Right ventricle myocardium inferior (tissue), 1 donor: ENCODE measurements around the gene BEND3. TPM values are rescaled to one million over a fixed set of nuclear protein-coding genes. Genes with fewer than 3 reads are reported as not detected.
A peak's percentile ranks its signal among the peaks of the same experiment; 100 is the strongest.
"Not testable (repeated sequence)": the region's sequence is repeated elsewhere in the genome, so short reads cannot be mapped to it uniquely, and the experiment has no call there.

Experiments used
- ATAC-seq: fragments of 200-7000 bp; cut with Tn5 transposase; one replicate; pipeline ENCODE4 v1.9.1; 2020; ENCODE audit warnings: mild to moderate bottlenecking, moderate library complexity
- DNase-seq: peaks from one replicate; pipeline ENCODE4 v3.0.0; 2021; ENCODE audit errors: missing footprints
- intact Hi-C: fragments of 100-400 bp; cut with DNase I; formaldehyde crosslinking; loops from one replicate; pipeline ENCODE4 v1.11.0; 2022
- total RNA-seq: library from RNA; stranded (reverse); fragmentation: NEBNext Ultra II Directional; extraction: Animal tissue kit (Norgen Biotek cat#: 25700); gene quantifications from one replicate; pipeline ENCODE4 v1.2.1, GENCODE V29; 2021
- donor health status: DM: no; HTN: yes; CAD: no; lungs with severe emphysema.

Gene BEND3
- total RNA-seq, 1 donor from 2014 or later: 1.6 TPM

DNA sequence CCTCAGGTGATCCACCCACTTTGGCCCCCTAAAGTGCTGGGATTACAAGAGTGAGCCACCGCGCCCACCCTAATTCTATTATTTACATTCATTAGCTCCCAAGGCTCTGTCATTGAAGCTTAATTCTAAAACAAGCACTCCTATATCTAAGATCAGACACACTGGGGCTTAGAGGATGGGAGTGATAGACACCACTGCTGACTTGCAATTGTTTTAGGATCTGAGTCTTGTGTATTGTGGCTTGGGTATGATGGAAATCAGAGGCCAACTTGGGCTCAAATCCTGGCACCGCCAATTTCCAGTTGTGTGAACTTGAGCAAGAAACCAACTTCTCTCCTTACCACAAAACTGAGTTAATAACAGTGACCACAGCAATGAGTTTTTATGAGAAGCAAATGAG, 52.6 kb downstream of the BEND3 start:
- intact Hi-C loops: no loop called here
- ATAC-seq (no peak), DNase-seq (no peak)

DNA sequence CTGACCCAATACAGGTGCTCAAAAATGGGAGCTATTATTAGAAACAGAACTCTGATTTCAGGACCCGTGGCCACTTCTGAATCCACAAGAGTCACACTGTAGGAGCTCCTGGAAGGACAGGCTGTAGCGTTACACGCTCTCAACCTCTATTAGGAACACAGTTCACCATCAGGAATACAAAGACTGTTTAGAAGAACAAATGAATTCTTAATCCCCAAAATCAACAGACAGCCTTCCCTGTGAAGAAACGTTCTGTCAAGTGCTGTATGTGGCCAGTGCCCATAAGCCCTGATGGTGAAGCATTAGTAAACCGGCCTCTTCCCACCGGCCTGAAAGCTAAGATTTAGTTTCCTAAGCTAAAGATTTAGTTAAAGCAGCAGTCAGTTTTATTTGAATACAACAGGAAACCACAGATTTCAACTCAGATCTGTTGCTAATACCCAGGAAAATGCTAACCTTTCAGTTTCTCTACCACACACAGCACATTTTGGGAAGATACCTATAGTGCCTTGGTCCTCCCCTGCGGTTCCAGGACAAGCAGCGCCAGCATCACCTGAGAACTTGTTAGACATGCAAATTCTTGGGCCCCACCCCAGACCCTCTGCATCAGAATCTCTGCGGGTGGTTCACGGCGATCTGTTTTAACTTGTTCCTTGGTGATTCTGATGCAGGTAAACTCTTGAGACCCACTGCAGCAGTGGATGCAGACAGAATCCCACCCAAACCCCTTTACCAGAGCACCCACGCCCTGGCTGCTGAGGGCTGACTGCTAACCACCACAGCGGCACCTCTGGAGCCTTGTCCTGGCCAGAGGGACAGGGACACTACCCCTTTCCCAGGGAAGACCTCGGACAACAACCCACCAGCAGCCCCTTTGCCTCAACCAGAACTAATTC, 53.9 kb downstream of the BEND3 start:
- intact Hi-C loops: no loop called here
- no peak for DNase-seq
- no peak for ATAC-seq

DNA sequence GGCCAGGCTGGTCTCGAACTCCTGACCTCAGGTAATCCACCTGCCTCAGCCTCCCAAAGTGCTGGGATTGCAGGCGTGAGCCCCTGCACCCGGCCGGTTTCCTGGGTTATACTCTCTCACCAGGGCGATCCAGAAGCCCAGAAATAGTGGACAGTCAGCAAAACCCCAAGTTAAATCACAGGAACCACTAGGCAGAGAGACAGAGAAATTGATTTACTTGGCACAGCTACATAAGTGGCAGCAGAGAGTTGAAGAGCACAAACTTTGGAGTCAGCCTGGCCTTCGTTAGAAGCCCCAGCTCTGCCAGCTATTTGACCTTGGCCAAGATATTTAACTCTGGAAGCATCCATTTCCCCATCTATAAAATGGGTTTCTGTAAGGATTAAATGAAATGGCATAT, 54.6 kb downstream of the BEND3 start:
- no peak for DNase-seq
- ATAC-seq: no peak
- intact Hi-C loops: no loop called here

DNA sequence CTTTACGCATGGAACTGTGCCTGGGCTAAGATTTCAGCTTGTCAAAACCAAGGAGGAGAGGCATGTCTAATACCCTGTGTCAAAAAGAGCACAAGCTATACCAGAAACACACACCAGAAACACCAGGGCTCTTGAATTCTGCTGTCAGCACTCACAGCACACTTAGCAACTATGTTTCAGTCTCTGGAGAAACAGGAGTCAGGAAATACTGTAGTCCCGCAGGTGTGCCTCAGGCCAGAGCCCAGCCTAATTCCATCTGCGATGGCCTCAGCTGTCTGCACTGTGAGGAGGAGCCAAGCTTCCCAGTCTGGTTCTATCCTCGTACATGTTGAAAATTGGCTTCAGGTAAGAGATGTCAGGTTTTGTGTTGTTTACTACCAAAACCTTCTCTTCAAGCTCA, 55.7 kb downstream of the BEND3 start:
- intact Hi-C loops: no loop called here
- ATAC-seq (peak; percentile 23), DNase-seq (no peak)

DNA sequence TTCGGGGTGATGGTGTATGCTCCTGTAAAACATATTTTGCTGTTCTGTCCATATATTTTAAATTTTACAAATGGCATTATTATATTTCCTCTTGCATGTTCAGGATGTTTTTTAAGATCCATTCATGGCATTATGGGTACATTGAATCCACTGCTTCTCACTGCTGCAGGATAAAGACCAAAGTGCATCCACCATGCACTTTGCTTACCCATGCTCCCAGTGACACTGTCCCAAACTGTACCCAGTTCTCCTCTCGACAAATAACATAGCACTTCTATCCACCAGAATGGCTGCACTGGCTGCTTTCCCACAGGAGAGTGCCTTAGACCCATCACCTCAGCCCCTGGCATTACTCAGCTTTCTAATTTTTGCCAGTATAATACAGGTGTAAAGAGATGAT, 57.6 kb downstream of the BEND3 start:
- ATAC-seq: no peak
- no peak for DNase-seq
- intact Hi-C loops: no loop called here

DNA sequence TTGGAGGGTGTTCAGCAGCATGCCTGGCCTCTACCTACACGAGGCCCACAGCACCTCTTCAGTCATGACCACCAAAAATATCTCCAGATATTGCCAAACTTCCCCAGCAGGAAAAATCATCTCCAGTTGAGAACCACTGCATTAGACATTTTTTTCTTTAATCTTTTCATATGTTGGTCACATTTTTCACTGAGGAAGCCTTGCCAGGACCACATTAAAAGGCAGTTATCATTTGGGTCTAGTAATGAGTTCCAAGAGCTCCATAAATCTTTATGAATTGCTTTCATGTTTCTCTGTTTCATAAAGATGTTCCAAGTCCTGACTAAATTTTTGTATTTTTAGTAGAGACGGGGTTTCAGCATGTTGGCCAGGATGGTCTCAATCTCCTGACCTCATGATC, 58.5 kb downstream of the BEND3 start:
- ATAC-seq: no peak
- no peak for DNase-seq
- intact Hi-C loops: no loop called here

DNA sequence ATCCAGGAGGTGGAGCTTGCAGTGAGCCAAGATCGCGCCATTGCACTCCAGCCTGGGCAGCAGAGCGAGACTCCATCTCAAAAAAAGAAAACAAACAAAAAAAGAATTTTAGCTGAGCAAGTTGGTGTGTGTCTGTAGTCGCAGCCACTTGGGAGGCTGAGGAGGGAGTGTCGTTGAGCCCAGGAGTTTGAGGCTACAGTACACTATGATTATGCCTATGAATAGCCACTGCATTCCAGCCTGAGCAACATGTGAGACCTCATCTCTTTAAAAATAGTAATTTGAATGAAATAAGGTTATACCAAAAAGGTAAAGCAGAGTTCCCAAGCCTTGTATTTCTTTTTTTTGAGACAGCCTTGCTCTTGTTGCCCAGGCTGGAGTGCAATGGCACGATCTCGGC, 67.5 kb downstream of the BEND3 start:
- intact Hi-C loops: no loop called here
- DNase-seq (no peak), ATAC-seq (no peak)

DNA sequence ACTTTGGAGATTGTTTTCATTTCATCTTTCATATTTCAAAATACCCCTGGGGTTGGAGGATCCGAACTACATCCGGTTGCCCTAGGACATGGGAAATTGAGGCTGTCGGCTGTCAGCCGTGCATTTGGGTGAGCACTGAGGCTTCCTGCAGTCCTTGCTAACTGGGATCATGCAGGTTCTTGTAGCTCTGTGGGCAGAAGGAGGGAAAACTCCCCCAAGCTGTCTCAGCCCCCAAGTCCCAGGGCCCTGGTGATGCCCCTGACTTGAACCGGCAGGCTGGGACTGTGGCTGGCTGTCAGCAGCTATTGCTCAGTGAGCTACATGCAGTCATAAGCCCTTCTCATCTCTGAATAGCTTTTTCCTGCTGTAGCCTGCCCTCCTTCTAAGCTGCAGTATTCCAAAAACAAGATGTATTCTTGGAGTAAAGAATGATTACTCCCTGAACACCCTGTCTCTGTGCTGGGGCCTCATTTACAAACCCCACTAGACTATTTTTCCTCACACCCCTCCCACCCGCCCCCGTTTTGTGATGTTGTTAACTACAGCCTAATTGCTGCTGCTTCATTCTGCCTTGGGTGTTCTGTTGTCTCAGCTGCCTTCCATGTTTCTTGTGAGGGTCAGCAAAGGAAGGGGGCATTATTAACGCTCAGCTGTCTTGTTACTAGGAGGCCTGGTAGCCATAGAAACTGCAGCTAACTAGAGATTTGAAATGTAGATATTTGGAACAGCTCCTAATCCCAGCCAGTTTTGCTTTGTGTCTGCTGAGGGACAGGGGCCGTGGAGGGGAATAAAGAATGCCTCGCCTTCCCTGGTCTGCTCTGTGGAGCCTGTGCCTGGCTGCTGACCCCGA, 69.3 kb downstream of the BEND3 start:
- intact Hi-C loops: no loop called here
- ATAC-seq: no peak
- no peak for DNase-seq

DNA sequence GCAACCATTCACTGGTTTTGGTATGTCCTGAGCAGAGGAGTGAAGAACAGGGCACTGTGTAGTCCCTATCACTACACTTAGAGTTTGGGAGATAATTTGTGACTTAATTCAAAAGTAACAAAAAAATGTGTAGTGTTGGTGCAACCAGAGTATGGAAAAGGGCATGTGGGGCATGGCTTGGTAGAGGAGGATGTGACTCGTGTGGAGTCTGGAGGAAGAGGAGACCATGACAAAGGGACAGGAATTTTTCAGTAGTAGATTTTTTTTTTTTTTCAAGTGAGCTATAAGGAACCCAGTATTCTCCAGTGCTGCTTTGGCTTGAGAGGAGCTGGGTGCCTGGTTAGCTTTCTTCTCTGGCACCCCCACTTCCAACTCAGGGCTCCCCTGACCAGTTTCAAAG, 82.2 kb downstream of the BEND3 start:
- intact Hi-C loops: no loop called here
- ATAC-seq (no peak), DNase-seq (no peak)

DNA sequence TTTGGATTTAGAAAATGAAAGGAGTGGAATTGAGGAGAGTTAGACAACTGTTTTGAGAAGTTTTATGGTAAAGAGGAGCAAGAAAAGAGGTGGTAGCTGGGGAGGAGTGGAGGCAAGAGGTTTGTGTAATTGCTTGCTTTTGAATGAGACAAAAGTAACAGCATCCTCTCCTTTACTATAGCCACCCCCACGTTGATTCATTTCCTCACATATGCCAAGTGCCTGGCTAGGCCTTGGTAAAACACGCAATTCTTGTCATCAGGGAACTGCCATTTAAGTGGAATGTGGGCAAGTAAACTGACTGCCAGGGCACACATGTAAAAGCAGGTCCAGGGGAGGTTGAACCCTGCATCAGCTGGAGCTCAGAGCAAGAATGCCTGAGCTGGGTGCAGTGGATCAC, 83.3 kb downstream of the BEND3 start:
- ATAC-seq (no peak), DNase-seq (no peak)
- intact Hi-C loops: no loop called here

DNA sequence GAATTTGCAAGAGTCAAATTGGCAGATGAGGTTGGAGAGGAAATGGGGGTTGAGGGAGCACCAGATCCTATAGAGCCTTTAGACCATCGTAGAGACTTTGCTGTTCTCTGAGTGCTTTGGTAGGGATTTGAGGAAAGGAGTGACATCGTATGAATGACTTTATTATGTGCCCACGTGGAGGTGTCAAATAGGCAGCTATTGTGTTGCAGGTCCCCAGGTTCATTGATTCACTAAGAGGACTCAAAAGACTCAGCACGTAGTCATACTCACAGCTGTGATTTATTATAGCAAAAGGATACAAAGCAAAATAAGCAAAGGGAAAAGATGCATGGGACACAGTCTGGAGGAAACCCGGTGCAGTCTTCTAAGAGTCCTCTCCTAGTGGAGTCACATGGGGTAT, 85.2 kb downstream of the BEND3 start:
- intact Hi-C loops: no loop called here
- no peak for ATAC-seq
- no peak for DNase-seq

DNA sequence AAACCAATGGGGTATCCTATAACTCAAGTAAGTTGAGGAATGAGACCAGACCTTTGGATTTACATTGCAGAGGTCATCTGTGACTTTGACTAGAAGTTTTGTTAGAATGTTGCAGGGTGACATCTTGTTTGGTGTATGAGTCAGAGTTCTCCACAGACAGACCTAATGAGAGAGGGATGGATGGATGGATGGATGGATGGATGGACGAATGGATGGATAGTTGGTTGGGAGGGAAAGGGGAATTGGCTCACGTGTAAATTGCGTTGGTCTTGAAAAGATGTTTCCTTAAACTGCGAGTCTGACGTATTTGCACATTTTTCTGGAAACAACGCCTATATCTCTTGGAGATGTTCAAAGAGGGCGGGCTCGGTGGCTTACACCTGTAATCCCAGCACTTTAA, 88.3 kb downstream of the BEND3 start:
- ATAC-seq (no peak), DNase-seq (no peak)
- intact Hi-C loops: no loop called here

DNA sequence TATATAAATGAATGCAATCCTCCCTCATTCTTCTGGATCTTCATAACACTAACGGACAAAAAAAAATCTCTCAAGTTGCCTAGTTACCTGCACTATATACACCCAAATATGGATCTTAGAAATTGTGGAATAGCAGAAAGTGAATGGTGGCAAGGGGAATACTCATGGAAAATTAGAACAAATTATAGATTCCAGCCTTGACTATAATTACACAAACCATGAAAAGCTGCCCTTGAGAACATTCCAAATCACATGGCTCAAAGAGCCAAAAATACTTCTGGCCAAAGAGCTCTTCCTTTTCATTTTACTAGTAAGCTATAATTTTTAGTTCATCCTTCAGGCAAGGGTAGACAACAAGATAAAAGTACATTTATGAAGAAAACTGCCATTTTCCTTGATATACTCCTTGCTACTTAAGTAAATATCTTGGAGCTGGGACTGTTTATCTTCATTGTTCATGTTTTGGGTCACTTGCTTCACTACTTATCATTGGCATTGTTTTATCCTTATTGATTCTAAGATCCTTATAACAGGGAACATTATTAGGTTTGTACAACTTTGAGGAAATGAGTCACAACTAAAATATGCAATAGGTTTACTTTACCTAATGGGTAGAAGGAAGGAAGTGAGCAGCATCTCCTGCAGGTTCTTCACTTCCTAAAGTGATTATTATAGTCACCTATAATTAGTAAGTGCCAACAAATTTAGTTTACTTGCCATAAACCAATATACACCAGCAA, 93.7 kb downstream of the BEND3 start:
- no peak for DNase-seq
- ATAC-seq: no peak
- intact Hi-C loops: no loop called here

DNA sequence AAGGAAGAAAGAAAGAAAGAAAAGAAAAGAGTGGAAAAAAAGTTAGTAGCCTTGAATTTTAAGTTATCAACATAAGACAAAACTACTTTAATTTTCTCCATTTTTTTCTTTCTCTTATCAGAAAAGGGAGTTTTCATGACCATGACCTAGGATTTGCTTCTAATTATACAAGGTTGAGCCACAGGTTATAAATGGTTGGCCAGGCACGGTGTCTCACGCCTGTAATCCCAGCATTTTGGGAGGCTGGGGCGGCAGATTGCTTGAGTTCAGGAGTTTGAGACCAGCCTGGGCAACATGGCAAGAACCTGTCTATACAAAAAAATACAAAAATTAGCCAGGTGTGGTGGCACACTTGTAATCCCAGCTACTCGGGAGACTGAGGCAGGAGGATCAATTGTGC, 95.1 kb downstream of the BEND3 start:
- DNase-seq (no peak), ATAC-seq (no peak)
- intact Hi-C loops: no loop called here

DNA sequence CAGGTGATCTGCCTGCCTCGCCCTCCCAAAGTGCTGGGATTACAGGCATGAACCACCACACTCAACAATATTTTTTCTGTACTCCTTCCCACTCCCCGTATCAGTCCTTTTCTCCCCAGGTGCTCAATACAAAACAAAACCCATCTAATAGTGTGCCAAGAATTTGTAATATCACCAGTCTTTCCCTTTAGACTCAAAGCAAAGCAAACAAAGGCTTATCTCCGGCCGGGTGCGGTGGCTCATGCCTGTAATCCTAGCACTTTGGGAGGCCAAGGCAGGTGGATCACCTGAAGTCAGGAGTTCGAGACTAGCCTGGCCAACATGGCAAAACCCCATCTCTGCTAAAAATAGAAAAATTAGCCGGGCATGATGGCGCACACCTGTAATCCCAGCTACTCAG, 95.7 kb downstream of the BEND3 start:
- intact Hi-C loops, DNase-seq: not testable (repeated sequence)

DNA sequence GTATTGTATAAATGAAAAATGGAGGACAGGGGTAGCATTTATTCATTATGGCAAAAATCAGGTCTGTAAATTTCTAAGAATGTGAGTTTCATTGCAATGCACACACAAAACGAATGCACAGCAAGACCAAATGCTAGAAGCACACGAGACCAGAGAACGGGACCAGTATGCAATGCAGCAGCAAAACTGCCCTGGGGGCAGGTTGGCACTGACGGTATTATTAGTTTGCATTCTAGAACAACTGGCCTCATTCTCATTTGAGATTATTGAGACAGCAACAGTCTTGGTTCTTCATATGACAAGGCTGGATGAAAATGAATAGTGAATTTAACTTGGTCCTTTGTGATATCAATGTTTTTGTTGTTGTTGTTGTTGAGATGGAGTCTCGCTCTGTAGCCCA, 96.3 kb downstream of the BEND3 start:
- intact Hi-C loops: no loop called here
- ATAC-seq (no peak), DNase-seq (no peak)

More for the DNA sequence above, 95.7 kb downstream of the BEND3 start:
- not testable (repeated sequence) for ATAC-seq
